Measurements from ENCODE around the gene EN2.

The EN2 gene

GRCh38 chr7:155462163-155462735, 4.3 kb downstream of the EN2 start:
- H3K4me1 ChIP-seq (ENCODE audit: low read length) = no peaks in the 10 kb centered on the region
- H3K9me3 ChIP-seq (ENCODE audit: insufficient read depth, low read length) = no peaks in the 10 kb centered on the region
- no peak overlapping the region for H3K4me3 ChIP-seq (ENCODE audit: low read length)
- H3K27ac ChIP-seq (ENCODE audit: low read length) = no peak overlapping the region
- no peaks in the 10 kb centered on the region; the same call in 1 of the 2 replicates for H3K27me3 ChIP-seq (ENCODE audit: low read depth, low read length)
- H4K20me1 ChIP-seq (ENCODE audit: insufficient read depth, low read length) = no peaks in the 10 kb centered on the region
- no peaks in the 10 kb centered on the region for H3K36me3 ChIP-seq (replicated peaks; ENCODE audit: low read depth, low read length)
- TF ChIP-seq CTCF (IDR thresholded peaks at IDR 0.05; ENCODE audit: low read depth, low read length) (no peak), EZH2phosphoT487 (IDR thresholded peaks at IDR 0.05; ENCODE audit: low read depth) (no peak)
- no peak overlapping the region for H2AFZ ChIP-seq (ENCODE audit: low read depth, low read length)
- H3K9ac ChIP-seq (ENCODE audit: low read length) = no peak overlapping the region
- no peak overlapping the region for H3K4me2 ChIP-seq (ENCODE audit: low read length)
- H3K79me2 ChIP-seq (ENCODE audit: low read length) = no peaks in the 10 kb centered on the region

GRCh38 chr7:155463114-155463811, 5.3 kb downstream of the EN2 start:
- H3K27ac ChIP-seq (ENCODE audit: low read length) = no peak overlapping the region
- no peak overlapping the region for H3K4me2 ChIP-seq (ENCODE audit: low read length)
- no peaks in the 10 kb centered on the region for H3K36me3 ChIP-seq (replicated peaks; ENCODE audit: low read depth, low read length)
- no peak overlapping the region for H3K4me3 ChIP-seq (ENCODE audit: low read length)
- H3K9ac ChIP-seq (ENCODE audit: low read length) = no peak overlapping the region
- H3K4me1 ChIP-seq (ENCODE audit: low read length) = no peaks in the 10 kb centered on the region
- H3K9me3 ChIP-seq (ENCODE audit: insufficient read depth, low read length) = no peaks in the 10 kb centered on the region
- no peaks in the 10 kb centered on the region for H3K79me2 ChIP-seq (ENCODE audit: low read length)
- no peak overlapping the region for H2AFZ ChIP-seq (ENCODE audit: low read depth, low read length)
- TF ChIP-seq CTCF (IDR thresholded peaks at IDR 0.05; ENCODE audit: low read depth, low read length) (no peak), EZH2phosphoT487 (IDR thresholded peaks at IDR 0.05; ENCODE audit: low read depth) (no peak)
- H3K27me3 ChIP-seq (ENCODE audit: low read depth, low read length) = no peaks in the 10 kb centered on the region; the same call in 1 of the 2 replicates
- H4K20me1 ChIP-seq (ENCODE audit: insufficient read depth, low read length) = no peaks in the 10 kb centered on the region

- Histone ChIP-seq H3K9ac (ENCODE audit: low read length) (no peak overlapping the region), H3K4me1 (ENCODE audit: low read length) (no peaks in the 10 kb centered on the region), H3K36me3 (replicated peaks; ENCODE audit: low read depth, low read length) (no peaks in the 10 kb centered on the region), H4K20me1 (ENCODE audit: insufficient read depth, low read length) (no peaks in the 10 kb centered on the region), H3K27me3 (ENCODE audit: low read depth, low read length) (peaks cover 3% of the 10 kb centered on the region), H3K27ac (ENCODE audit: low read length) (no peak overlapping the region), H3K9me3 (ENCODE audit: insufficient read depth, low read length) (no peaks in the 10 kb centered on the region), H2AFZ (ENCODE audit: low read depth, low read length) (no peak overlapping the region), H3K4me2 (ENCODE audit: low read length) (no peak overlapping the region), H3K4me3 (ENCODE audit: low read length) (no peak overlapping the region), H3K79me2 (ENCODE audit: low read length) (no peaks in the 10 kb centered on the region)
- TF ChIP-seq EZH2phosphoT487 (IDR thresholded peaks at IDR 0.05; ENCODE audit: low read depth) (no peak), CTCF (IDR thresholded peaks at IDR 0.05; ENCODE audit: low read depth, low read length) (no peak)
Observed at GRCh38 chr7:155464183-155464582, 6.3 kb downstream of the EN2 start.

- H3K4me1 ChIP-seq (ENCODE audit: low read length) = no peaks in the 10 kb centered on the region
- H3K4me2 ChIP-seq (ENCODE audit: low read length) = no peak overlapping the region
- H3K9me3 ChIP-seq (ENCODE audit: insufficient read depth, low read length) = no peaks in the 10 kb centered on the region
- no peak overlapping the region for H3K9ac ChIP-seq (ENCODE audit: low read length)
- H2AFZ ChIP-seq (ENCODE audit: low read depth, low read length) = no peak overlapping the region
- TF ChIP-seq CTCF (IDR thresholded peaks at IDR 0.05; ENCODE audit: low read depth, low read length) (no peak), EZH2phosphoT487 (IDR thresholded peaks at IDR 0.05; ENCODE audit: low read depth) (no peak)
- no peaks in the 10 kb centered on the region for H3K79me2 ChIP-seq (ENCODE audit: low read length)
- H4K20me1 ChIP-seq (ENCODE audit: insufficient read depth, low read length) = no peaks in the 10 kb centered on the region
- no peak overlapping the region for H3K27ac ChIP-seq (ENCODE audit: low read length)
- H3K27me3 ChIP-seq (ENCODE audit: low read depth, low read length) = peaks cover 13% of the 10 kb centered on the region
- no peak overlapping the region for H3K4me3 ChIP-seq (ENCODE audit: low read length)
- H3K36me3 ChIP-seq (replicated peaks; ENCODE audit: low read depth, low read length) = no peaks in the 10 kb centered on the region
Observed at GRCh38 chr7:155464948-155465739, 7.2 kb downstream of the EN2 start.
